Parathyroid adenoma (tissue), 2 donors: Measurements from ENCODE around the gene DNAJC19.

Source experiments
- H2AFZ ChIP-seq: fragments of 300-600 bp; sonication (generic); one replicate; pipeline ENCODE4 v1.7.0; 2017; ENCODE audit warnings: antibody characterized with exemption, mild to moderate bottlenecking
- H3K27ac ChIP-seq: fragments of 300-600 bp; sonication (generic); one replicate; pipeline ENCODE4 v1.7.0; 2017
- H3K27me3 ChIP-seq: fragments of 300-600 bp; sonication (generic); one replicate; pipeline ENCODE4 v1.7.0; 2017; ENCODE audit warnings: low read length; ENCODE audit not compliant: control insufficient read depth, insufficient read depth
- H3K36me3 ChIP-seq: fragments of 300-600 bp; sonication (generic); one replicate; pipeline ENCODE4 v1.7.0; 2017; ENCODE audit warnings: low read length; ENCODE audit not compliant: control insufficient read depth, insufficient read depth
- H3K4me1 ChIP-seq: fragments of 300-600 bp; sonication (generic); one replicate; pipeline ENCODE4 v1.7.0; 2017; ENCODE audit warnings: control low read depth
- H3K4me2 ChIP-seq: fragments of 300-600 bp; sonication (generic); one replicate; pipeline ENCODE4 v1.7.0; 2017; ENCODE audit warnings: low read length
- H3K4me3 ChIP-seq: fragments of 300-600 bp; sonication (generic); one replicate; pipeline ENCODE4 v1.7.0; 2017; ENCODE audit warnings: low read depth, low read length
- H3K79me2 ChIP-seq: fragments of 300-600 bp; sonication (generic); one replicate; pipeline ENCODE4 v1.7.0; 2017; ENCODE audit warnings: control low read depth
- H3K9ac ChIP-seq: fragments of 300-600 bp; sonication (generic); one replicate; pipeline ENCODE4 v1.7.0; 2017; ENCODE audit warnings: mild to moderate bottlenecking
- H3K9me3 ChIP-seq: fragments of 300-600 bp; sonication (generic); one replicate; pipeline ENCODE4 v1.7.0; 2017; ENCODE audit warnings: low read length; ENCODE audit not compliant: control insufficient read depth
- TF ChIP-seq, protein P1 (sequence below): fragments of 300-600 bp; sonication (generic); IDR thresholded peaks from one replicate; pipeline ENCODE4 v1.7.0; 2017; ENCODE audit warnings: antibody characterized with exemption, mild to moderate bottlenecking
- donor health status: primary hyperparathyroidism.

The DNAJC19 gene

DNA sequence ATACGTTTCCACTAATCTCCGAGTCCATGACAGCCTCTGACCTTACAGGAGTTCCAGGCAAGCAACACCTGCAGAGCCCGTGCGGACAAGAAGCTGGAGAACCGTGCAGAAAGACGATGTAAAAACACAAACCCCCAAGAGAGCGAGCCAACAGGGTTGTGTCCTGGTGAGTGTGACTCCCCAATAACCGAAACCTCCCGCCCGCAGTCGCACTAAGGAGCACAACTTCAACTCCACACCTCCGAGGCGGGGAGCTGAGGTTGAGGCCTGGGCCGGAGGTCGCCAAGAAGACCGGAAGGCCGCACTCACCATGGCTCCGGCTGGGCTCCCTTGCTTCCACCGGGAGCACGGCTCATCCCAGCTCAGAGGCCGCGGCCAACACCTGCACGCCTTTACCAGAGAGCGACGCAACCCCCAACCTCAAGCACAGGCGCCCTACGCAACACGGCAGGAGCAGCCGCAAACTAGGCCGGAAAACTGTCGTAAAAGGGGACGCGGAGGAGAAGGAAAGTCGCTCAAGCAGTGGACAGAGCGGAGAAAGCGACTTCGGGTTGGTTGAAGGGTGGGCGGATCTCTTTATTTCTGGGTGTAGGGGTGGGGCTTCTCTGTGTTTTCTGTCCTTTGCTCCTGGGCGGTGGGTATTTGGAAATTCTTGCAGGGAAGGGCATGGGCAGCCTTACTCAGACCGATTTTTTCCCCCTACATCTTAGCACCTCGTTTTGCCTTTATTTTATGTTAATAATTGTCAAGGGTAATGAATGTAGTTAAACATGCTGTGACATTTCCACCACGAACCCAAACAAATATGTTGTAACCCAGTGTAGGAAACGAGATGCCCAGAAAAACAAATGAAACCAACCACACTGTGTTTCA is at the start of gene DNAJC19:
TSS of gene DNAJC19 (minus strand) at position 446 of the 873 bp plus-strand sequence. CDS start at position 312, 134 bp downstream.
- Histone ChIP-seq H3K27me3 (no peaks in the 10 kb centered on the region), H3K27ac (peak within 1 kb of the TSS; percentile 74), H3K4me1 (peaks cover 5% of the 10 kb centered on the region), H3K4me3 (peak within 1 kb of the TSS; percentile 78), H3K9ac (no peak within 1 kb of the TSS), H3K36me3 (no peaks in the 10 kb centered on the region), H3K9me3 (no peaks in the 10 kb centered on the region), H3K79me2 (no peaks in the 10 kb centered on the region), H2AFZ (peak within 1 kb of the TSS; percentile 89), H3K4me2 (peak within 1 kb of the TSS; percentile 90)
- TF ChIP-seq, protein P1, sequence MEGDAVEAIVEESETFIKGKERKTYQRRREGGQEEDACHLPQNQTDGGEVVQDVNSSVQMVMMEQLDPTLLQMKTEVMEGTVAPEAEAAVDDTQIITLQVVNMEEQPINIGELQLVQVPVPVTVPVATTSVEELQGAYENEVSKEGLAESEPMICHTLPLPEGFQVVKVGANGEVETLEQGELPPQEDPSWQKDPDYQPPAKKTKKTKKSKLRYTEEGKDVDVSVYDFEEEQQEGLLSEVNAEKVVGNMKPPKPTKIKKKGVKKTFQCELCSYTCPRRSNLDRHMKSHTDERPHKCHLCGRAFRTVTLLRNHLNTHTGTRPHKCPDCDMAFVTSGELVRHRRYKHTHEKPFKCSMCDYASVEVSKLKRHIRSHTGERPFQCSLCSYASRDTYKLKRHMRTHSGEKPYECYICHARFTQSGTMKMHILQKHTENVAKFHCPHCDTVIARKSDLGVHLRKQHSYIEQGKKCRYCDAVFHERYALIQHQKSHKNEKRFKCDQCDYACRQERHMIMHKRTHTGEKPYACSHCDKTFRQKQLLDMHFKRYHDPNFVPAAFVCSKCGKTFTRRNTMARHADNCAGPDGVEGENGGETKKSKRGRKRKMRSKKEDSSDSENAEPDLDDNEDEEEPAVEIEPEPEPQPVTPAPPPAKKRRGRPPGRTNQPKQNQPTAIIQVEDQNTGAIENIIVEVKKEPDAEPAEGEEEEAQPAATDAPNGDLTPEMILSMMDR = no peak

DNA sequence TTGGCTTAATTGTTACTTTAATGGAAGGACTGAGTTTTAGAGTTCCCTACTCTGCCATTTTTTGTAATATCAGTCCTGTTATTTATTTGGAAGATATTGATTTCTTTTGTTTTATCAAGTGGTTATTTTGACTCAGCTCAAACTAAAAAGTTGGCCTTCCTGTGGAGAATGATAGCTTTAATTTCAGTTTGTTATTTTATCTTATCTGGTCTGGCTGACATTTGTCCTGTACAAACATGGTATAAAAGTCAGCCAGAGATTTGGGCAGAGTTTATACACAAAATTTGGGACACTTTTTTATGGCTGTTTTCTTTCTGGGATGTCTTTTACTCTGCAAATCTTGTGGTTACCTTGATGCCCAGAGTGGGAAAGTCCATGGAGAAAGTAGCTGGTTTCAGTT is 41.4 kb upstream of the DNAJC19 start:
- Histone ChIP-seq H3K4me3 (no peak overlapping the region), H2AFZ (no peak overlapping the region), H3K9ac (no peak overlapping the region), H3K27me3 (no peaks in the 10 kb centered on the region), H3K79me2 (no peaks in the 10 kb centered on the region), H3K4me2 (no peak overlapping the region), H3K27ac (no peak overlapping the region), H3K36me3 (no peaks in the 10 kb centered on the region), H3K4me1 (no peaks in the 10 kb centered on the region), H3K9me3 (no peaks in the 10 kb centered on the region)
- TF ChIP-seq, protein P1 = no peak

DNA sequence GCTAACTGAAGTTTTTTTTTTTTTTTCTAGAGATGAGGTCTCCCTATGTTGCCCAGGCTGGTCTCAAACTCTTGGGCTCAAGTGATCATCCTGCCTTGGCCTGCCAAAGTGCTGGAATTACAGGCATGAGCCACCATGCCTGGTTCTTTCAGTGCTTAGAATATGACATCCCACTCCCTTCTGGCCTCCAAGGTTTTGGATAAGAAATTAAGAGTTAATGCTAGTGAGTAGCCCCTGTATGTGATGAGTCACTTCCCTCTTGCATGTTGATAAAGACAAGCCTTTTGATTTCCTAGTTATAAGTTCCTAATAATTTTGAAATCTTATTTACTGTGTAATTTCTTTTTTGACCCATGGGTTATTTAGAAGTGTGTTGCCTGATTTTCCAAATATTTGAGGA is 35.7 kb upstream of the DNAJC19 start:
- H2AFZ ChIP-seq = no peak overlapping the region
- no peak overlapping the region for H3K27ac ChIP-seq
- no peak overlapping the region for H3K4me2 ChIP-seq
- no peaks in the 10 kb centered on the region for H3K4me1 ChIP-seq
- H3K4me3 ChIP-seq = no peak overlapping the region
- H3K9me3 ChIP-seq = no peaks in the 10 kb centered on the region
- H3K9ac ChIP-seq = no peak overlapping the region
- no peaks in the 10 kb centered on the region for H3K79me2 ChIP-seq
- no peaks in the 10 kb centered on the region for H3K36me3 ChIP-seq
- TF ChIP-seq, protein P1 = no peak
- H3K27me3 ChIP-seq = no peaks in the 10 kb centered on the region

DNA sequence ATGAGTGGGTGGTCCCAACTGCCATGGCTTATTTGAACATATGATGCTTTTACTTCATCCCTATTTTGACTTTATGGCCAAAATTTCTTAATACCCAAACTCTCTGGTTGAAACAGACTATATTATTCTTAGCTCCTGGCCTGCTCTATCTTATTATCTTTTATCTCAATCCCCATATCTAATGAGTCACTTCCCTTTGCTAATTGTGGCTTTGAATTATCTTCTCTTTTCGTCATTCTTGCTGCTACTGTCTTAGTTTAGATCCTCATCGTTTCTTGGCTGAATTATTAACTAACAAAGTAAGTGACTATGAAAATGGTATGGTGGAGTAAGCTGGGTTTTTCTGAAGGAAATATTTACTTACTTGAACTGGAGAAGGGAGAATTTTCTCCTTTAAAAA is 28.2 kb upstream of the DNAJC19 start:
- H2AFZ ChIP-seq = no peak overlapping the region
- no peak overlapping the region for H3K4me2 ChIP-seq
- no peaks in the 10 kb centered on the region for H3K79me2 ChIP-seq
- no peak overlapping the region for H3K4me3 ChIP-seq
- H3K9me3 ChIP-seq = no peaks in the 10 kb centered on the region
- no peaks in the 10 kb centered on the region for H3K4me1 ChIP-seq
- TF ChIP-seq, protein P1 = no peak
- no peaks in the 10 kb centered on the region for H3K27me3 ChIP-seq
- H3K27ac ChIP-seq = no peak overlapping the region
- no peaks in the 10 kb centered on the region for H3K36me3 ChIP-seq
- H3K9ac ChIP-seq = no peak overlapping the region

DNA sequence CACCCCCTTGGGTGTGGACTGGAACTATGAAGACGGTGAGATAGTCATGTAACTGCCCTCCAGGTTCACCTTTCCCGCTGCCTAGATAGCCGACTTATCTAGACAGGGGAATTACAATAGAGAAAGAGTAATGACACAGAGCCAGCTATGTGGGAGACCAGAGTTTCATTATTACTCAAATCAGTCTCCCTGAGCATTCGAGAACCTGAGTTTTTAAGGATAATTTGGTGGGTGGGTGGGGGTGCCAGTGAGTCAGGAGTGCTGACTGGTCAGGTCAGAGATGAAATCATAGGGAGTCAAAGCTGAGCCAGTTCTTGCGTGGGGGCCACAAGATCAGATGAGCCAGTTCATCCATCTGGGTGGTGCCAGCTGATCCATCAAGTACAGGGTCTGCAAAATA is 19.7 kb upstream of the DNAJC19 start:
- no peaks in the 10 kb centered on the region for H3K4me1 ChIP-seq
- no peak overlapping the region for H3K4me3 ChIP-seq
- no peaks in the 10 kb centered on the region for H3K79me2 ChIP-seq
- no peak overlapping the region for H2AFZ ChIP-seq
- H3K27me3 ChIP-seq = no peaks in the 10 kb centered on the region
- no peak overlapping the region for H3K4me2 ChIP-seq
- H3K9ac ChIP-seq = no peak overlapping the region
- no peaks in the 10 kb centered on the region for H3K9me3 ChIP-seq
- H3K27ac ChIP-seq = no peak overlapping the region
- TF ChIP-seq, protein P1 = no peak
- no peaks in the 10 kb centered on the region for H3K36me3 ChIP-seq
